ENCODE measurements around the gene CGRRF1.
A peak's percentile ranks its signal among the peaks of the same experiment; 100 is the strongest.

The CGRRF1 gene

DNA sequence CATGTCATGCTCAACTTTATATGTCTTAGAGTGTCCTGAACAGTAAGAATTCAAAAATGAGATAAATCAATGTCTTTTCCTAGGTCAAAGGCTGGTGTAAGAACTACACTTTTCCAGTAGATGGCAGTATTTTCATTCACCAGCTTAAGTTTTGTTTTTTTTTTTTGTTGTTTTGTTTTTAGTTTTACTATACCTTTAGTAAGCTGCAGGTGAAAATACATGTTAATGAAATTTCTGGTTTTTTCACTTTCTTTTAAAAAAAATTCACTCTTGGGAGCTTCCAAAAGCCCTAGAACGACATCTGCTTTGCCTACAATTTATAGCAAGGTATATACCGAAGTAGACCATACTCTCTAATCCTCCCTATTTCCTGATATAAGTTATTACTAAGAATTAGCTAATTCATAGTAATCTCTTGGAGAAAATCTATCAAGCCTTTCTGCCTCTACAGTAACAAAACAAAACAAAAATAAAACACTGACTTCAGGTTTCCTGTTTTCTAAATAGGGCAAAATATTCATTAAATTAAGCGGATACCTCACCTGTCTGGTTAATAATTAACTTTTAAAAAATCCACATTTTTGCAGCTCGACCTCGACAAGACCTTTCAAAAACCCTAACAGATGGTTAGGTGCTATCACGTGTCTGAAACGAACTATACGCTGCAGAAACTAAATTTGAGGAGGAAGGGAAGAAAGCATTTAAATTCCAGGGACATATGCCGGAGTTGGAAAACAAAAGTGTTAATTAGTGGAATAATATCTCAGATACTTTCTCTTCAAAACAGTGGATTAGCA is 54.6 kb downstream of the CGRRF1 start (continued):
- TF ChIP-seq, protein P1, sequence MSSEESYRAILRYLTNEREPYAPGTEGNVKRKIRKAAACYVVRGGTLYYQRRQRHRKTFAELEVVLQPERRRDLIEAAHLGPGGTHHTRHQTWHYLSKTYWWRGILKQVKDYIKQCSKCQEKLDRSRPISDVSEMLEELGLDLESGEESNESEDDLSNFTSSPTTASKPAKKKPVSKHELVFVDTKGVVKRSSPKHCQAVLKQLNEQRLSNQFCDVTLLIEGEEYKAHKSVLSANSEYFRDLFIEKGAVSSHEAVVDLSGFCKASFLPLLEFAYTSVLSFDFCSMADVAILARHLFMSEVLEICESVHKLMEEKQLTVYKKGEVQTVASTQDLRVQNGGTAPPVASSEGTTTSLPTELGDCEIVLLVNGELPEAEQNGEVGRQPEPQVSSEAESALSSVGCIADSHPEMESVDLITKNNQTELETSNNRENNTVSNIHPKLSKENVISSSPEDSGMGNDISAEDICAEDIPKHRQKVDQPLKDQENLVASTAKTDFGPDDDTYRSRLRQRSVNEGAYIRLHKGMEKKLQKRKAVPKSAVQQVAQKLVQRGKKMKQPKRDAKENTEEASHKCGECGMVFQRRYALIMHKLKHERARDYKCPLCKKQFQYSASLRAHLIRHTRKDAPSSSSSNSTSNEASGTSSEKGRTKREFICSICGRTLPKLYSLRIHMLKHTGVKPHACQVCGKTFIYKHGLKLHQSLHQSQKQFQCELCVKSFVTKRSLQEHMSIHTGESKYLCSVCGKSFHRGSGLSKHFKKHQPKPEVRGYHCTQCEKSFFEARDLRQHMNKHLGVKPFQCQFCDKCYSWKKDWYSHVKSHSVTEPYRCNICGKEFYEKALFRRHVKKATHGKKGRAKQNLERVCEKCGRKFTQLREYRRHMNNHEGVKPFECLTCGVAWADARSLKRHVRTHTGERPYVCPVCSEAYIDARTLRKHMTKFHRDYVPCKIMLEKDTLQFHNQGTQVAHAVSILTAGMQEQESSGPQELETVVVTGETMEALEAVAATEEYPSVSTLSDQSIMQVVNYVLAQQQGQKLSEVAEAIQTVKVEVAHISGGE (tag by site-specific recombination; conservative IDR thresholded peaks at IDR 0.05; ENCODE audit: low read depth) = no peak
- TF ChIP-seq ZBTB49 (tag by site-specific recombination; IDR thresholded peaks at IDR 0.05; ENCODE audit: low read depth) = no peak
- no peak for TF ChIP-seq TSHZ1 (tag by site-specific recombination; IDR thresholded peaks at IDR 0.05; ENCODE audit: borderline replicate concordance)
- TF ChIP-seq ZNF423 (tag by site-specific recombination; IDR thresholded peaks at IDR 0.05) = no peak
- no peak for TF ChIP-seq ZNF280D (tag by site-specific recombination; IDR thresholded peaks at IDR 0.05)
- TF ChIP-seq, protein P2, sequence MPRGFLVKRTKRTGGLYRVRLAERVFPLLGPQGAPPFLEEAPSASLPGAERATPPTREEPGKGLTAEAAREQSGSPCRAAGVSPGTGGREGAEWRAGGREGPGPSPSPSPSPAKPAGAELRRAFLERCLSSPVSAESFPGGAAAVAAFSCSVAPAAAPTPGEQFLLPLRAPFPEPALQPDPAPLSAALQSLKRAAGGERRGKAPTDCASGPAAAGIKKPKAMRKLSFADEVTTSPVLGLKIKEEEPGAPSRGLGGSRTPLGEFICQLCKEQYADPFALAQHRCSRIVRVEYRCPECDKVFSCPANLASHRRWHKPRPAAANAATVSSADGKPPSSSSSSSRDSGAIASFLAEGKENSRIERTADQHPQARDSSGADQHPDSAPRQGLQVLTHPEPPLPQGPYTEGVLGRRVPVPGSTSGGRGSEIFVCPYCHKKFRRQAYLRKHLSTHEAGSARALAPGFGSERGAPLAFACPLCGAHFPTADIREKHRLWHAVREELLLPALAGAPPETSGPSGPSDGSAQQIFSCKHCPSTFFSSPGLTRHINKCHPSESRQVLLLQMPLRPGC (tag by site-specific recombination; IDR thresholded peaks at IDR 0.05) = no peak
- TF ChIP-seq ZNF664 (tag by site-specific recombination; IDR thresholded peaks at IDR 0.05) = no peak
- TF ChIP-seq ZEB2 (tag by site-specific recombination; IDR thresholded peaks at IDR 0.05) = peak; percentile 72
- TF ChIP-seq HOXD13 (CRISPR knock-in tag; IDR thresholded peaks at IDR 0.05; ENCODE audit: borderline replicate concordance) = no peak
- TF ChIP-seq GFI1B (tag by site-specific recombination; IDR thresholded peaks at IDR 0.05) = no peak
- TF ChIP-seq ZNF654 (tag by site-specific recombination; IDR thresholded peaks at IDR 0.05; ENCODE audit: low read depth) = peak; percentile 96
